ENCODE data around the gene ZNF408. TPM values are rescaled to one million over a fixed set of nuclear protein-coding genes. Genes with fewer than 3 reads are reported as not detected.

The ZNF408 gene
- total and polyA plus RNA-seq, 7 donors, result 5.0 to 15.0 (median 9.9) TPM

- ATAC-seq, result no peak
- intact Hi-C loops (cut with DNase I), result no loop called here
- peaks cover 16 to 100% of the 10 kb centered on the region in 2 donors for H3K36me3 ChIP-seq (ENCODE audit: insufficient read depth in 1 of 2, low read depth in 1 of 2)
Observed at GRCh38 chr11:46745995-46746394, 45.2 kb downstream of the ZNF408 start.

DNA sequence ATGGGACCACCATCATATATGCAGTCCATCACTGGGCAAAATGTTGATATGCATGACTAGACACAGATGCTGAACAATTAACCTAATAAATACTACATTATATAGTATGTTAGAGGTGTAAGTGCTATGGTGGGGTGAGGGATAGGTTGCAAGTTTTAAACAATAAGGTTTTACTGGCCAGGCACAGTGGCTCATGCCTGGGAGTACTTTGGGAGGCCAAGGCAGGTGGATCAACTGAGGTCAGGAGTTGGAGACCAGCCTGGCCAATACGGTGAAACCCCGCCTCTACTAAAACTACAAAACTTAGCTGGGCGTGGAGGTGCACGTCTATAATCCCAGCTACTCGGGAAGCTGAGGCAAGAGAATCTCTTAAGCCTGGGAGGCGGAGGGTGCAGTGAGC, 46.3 kb downstream of the ZNF408 start:
- Histone ChIP-seq H3K4me3 (no peak overlapping the region), H3K36me3 (ENCODE audit: insufficient read depth in 1 of 2, low read depth in 1 of 2) (peaks cover 16 to 99% of the 10 kb centered on the region in 2 donors), H3K27me3 (ENCODE audit: insufficient read depth in 3 of 3, low read length in 2 of 3) (no peaks in the 10 kb centered on the region), H3K4me1 (no peaks in the 10 kb centered on the region), H3K9me3 (no peaks in the 10 kb centered on the region), H3K27ac (no peak overlapping the region)
- WGBS, 3 donors, result 82 to 95% (median 90%) methylated on average over 6 of the region's 6 CpGs
- DNase-seq (no peak), ATAC-seq (no peak)
- TF ChIP-seq, protein P1, sequence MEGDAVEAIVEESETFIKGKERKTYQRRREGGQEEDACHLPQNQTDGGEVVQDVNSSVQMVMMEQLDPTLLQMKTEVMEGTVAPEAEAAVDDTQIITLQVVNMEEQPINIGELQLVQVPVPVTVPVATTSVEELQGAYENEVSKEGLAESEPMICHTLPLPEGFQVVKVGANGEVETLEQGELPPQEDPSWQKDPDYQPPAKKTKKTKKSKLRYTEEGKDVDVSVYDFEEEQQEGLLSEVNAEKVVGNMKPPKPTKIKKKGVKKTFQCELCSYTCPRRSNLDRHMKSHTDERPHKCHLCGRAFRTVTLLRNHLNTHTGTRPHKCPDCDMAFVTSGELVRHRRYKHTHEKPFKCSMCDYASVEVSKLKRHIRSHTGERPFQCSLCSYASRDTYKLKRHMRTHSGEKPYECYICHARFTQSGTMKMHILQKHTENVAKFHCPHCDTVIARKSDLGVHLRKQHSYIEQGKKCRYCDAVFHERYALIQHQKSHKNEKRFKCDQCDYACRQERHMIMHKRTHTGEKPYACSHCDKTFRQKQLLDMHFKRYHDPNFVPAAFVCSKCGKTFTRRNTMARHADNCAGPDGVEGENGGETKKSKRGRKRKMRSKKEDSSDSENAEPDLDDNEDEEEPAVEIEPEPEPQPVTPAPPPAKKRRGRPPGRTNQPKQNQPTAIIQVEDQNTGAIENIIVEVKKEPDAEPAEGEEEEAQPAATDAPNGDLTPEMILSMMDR (IDR thresholded peaks at IDR 0.05), result no peak
- intact Hi-C loops (cut with DNase I), result no loop called here

More at GRCh38 chr11:46745995-46746394, 45.2 kb downstream of the ZNF408 start:
- H3K27me3 ChIP-seq (ENCODE audit: insufficient read depth in 3 of 3, low read length in 2 of 3), result no peaks in the 10 kb centered on the region
- no peaks in the 10 kb centered on the region for H3K4me1 ChIP-seq
- no peak for DNase-seq
- no peaks in the 10 kb centered on the region for H3K9me3 ChIP-seq
- H3K4me3 ChIP-seq, result no peak overlapping the region
- TF ChIP-seq, protein P1 (IDR thresholded peaks at IDR 0.05), result no peak
- WGBS, 3 donors, result 87 to 95% (median 92%) methylated on average over 3 of the region's 3 CpGs
- no peak overlapping the region for H3K27ac ChIP-seq

Other genes starting within 250 kb of the ZNF408 start
- 10 to 100 TPM; 10.8 to 23.5 (median 18.5) TPM for gene AMBRA1, start 107.0 kb upstream of the ZNF408 start, total RNA-seq
- gene AMBRA1, start 107.0 kb upstream of the ZNF408 start, polyA plus RNA-seq, result 10 to 100 TPM in 1 of 3 donors, 1 to 10 TPM in 2; 5.1 to 10.8 (median 5.3) TPM
- 1 to 10 TPM; 2.0 to 4.4 (median 2.8) TPM for gene HARBI1, start 83.8 kb upstream of the ZNF408 start, total RNA-seq
- gene HARBI1, start 83.8 kb upstream of the ZNF408 start, polyA plus RNA-seq, result 1 to 10 TPM; 3.4 to 8.6 (median 3.8) TPM
- gene ATG13, start 83.5 kb upstream of the ZNF408 start, total RNA-seq, result 10 to 100 TPM; 27.0 to 50.7 (median 35.8) TPM
- 10 to 100 TPM; 16.8 to 50.5 (median 20.5) TPM for gene ATG13, start 83.5 kb upstream of the ZNF408 start, polyA plus RNA-seq
- gene ARHGAP1, start 412 bp upstream of the ZNF408 start, total RNA-seq, result 10 to 100 TPM; 24.9 to 36.1 (median 31.4) TPM
- 10 to 100 TPM; 12.5 to 27.7 (median 20.4) TPM for gene ARHGAP1, start 412 bp upstream of the ZNF408 start, polyA plus RNA-seq
- under 1 TPM in 2 of 4 donors, not detected in 2; 0.16 to 0.26 TPM for gene F2, start 18.2 kb downstream of the ZNF408 start, total RNA-seq
- gene F2, start 18.2 kb downstream of the ZNF408 start, polyA plus RNA-seq, result under 1 TPM in 2 of 3 donors, not detected in 1; 0.04 to 0.56 TPM
- 100 to 1,000 TPM in 3 of 4 donors, 10 to 100 TPM in 1; 86.4 to 160 (median 119) TPM for gene CKAP5, start 145.2 kb downstream of the ZNF408 start, total RNA-seq
- gene CKAP5, start 145.2 kb downstream of the ZNF408 start, polyA plus RNA-seq, result 10 to 100 TPM; 21.0 to 43.5 (median 23.0) TPM
- gene LRP4, start 217.5 kb downstream of the ZNF408 start, total RNA-seq, result 10 to 100 TPM; 14.5 to 32.3 (median 24.7) TPM
- gene LRP4, start 217.5 kb downstream of the ZNF408 start, polyA plus RNA-seq, result 1 to 10 TPM; 5.4 to 8.0 (median 5.6) TPM
- gene CSTPP1, start 235.7 kb downstream of the ZNF408 start, total RNA-seq, result 1 to 10 TPM; 6.1 to 10.0 (median 7.7) TPM
- 1 to 10 TPM; 5.1 to 8.2 (median 6.6) TPM for gene CSTPP1, start 235.7 kb downstream of the ZNF408 start, polyA plus RNA-seq

Measured in psoas muscle (tissue), 8 donors.